Panc1 (cell line): ENCODE data around the gene GDPD2. TPM values are rescaled to one million over a fixed set of nuclear protein-coding genes. Genes with fewer than 3 reads are reported as not detected.

Source experiments
- ATAC-seq: fragments of 200-7000 bp; cut with Tn5 transposase; 2 replicates; pipeline ENCODE4 v1.9.1; 2020; ENCODE audit warnings: mild to moderate bottlenecking, moderate library complexity
- BruUV-seq: library from RNA; stranded (reverse); fragments of 400-500 nt; replicated peaks from 2 replicates; lab custom pipeline; 2021; lab: Mats Ljungman, UMichigan
- CTCF ChIA-PET: fragments of 300-600 bp; sonication (Branson Sonifier 250); formaldehyde crosslinking; loops from one replicate; lab custom pipeline; 2022; ENCODE audit warnings: antibody characterized with exemption; lab: Charles Lee
- POLR2A ChIA-PET: fragments of 300-600 bp; sonication (Branson Sonifier 250); formaldehyde crosslinking; loops from one replicate; lab custom pipeline; 2022; ENCODE audit warnings: antibody characterized with exemption; lab: Charles Lee
- DNase-seq: peaks from one replicate; pipeline ENCODE4 v3.0.0-alpha.2; 2010; ENCODE audit warnings: low read depth, low spot score
- H3K27ac ChIP-seq: 2 replicates; pipeline ENCODE4 v1.5.1; 2011; ENCODE audit warnings: mild to moderate bottlenecking, low read length, inconsistent platforms
- H3K27me3 ChIP-seq: fragments of 200-500 bp; sonication (Bioruptor generic); 2 replicates; pipeline ENCODE4 v1.6.0; 2014; ENCODE audit warnings: low read length, inconsistent platforms; ENCODE audit not compliant: control insufficient read depth, insufficient read depth
- H3K36me3 ChIP-seq: fragments of 200-500 bp; sonication (Bioruptor generic); 2 replicates; pipeline ENCODE4 v1.5.1; 2014; ENCODE audit warnings: inconsistent platforms, mild to moderate bottlenecking, low read length, moderate library complexity; ENCODE audit not compliant: control insufficient read depth, insufficient read depth
- H3K4me1 ChIP-seq: 2 replicates; pipeline ENCODE4 v1.5.1; 2011; ENCODE audit warnings: inconsistent platforms, mild to moderate bottlenecking, low read length, moderate library complexity; ENCODE audit not compliant: control insufficient read depth, insufficient read depth
- H3K4me3 ChIP-seq, 2 experiments: 2 replicates each; pipeline ENCODE4 v1.5.1; 2011 to 2012; ENCODE audit warnings: low read depth in 2 of 2, low read length in 2 of 2, mild to moderate bottlenecking in 2 of 2, inconsistent platforms in 1 of 2, moderate library complexity in 1 of 2
- H3K9me3 ChIP-seq: fragments of 200-500 bp; sonication (Bioruptor generic); 2 replicates; pipeline ENCODE4 v1.5.1; 2014; ENCODE audit warnings: low read depth, mild to moderate bottlenecking, inconsistent platforms, low read length, moderate library complexity; ENCODE audit not compliant: control insufficient read depth, insufficient read depth
- CTCF ChIP-seq: fragments of 450-650 bp; IDR thresholded peaks from 2 replicates; pipeline ENCODE4 v1.5.1; 2017; ENCODE audit warnings: mild to moderate bottlenecking
- POLR2AphosphoS5 ChIP-seq: IDR thresholded peaks from 2 replicates; pipeline ENCODE4 v1.6.1; 2012; ENCODE audit warnings: mild to moderate bottlenecking, low read depth, low read length, moderate library complexity
- REST ChIP-seq, 2 experiments: IDR thresholded peaks; 2 replicates each; pipeline ENCODE4 v1.6.1; 2011 to 2012; ENCODE audit warnings: low read depth in 2 of 2, control low read depth in 1 of 2, low read length in 1 of 2, mild to moderate bottlenecking in 1 of 2, moderate library complexity in 1 of 2; ENCODE audit not compliant: insufficient read depth in 1 of 2
- SIN3A ChIP-seq: IDR thresholded peaks from 2 replicates; pipeline ENCODE4 v1.6.1; 2012; ENCODE audit warnings: low read depth, mild to moderate bottlenecking, low read length, moderate library complexity, borderline replicate concordance; ENCODE audit not compliant: insufficient read depth
- TCF7L2 ChIP-seq: IDR thresholded peaks from 2 replicates; pipeline ENCODE4 v1.6.1; 2011; ENCODE audit warnings: mild to moderate bottlenecking, low read depth, low read length, inconsistent platforms
- in situ Hi-C: cut with HindIII; loops from 2 replicates; pipeline ENCODE4 v1.10.0; 2016; ENCODE audit warnings: low sequenced_read_pairs, low pct_unique_long_range_greater_than_20kb
- intact Hi-C: fragments of 100-400 bp; cut with micrococcal nuclease; formaldehyde crosslinking; loops from one replicate; pipeline ENCODE4 v1.10.0; 2022; ENCODE audit not compliant: unreplicated experiment
- total RNA-seq: library from RNA; stranded (reverse); gene quantifications from one replicate; pipeline ENCODE4 v1.2.1, GENCODE V29; 2021; ENCODE audit not compliant: unreplicated experiment

Gene GDPD2
- total RNA-seq, 1 experiment from 2014 or later, result 0.33 TPM

GRCh38 chrX:70479922-70480659 is 57.0 kb downstream of the GDPD2 start:
- in situ Hi-C loops (no loop called here), intact Hi-C loops (no loop called here)
- Histone ChIP-seq H3K36me3 (no peaks in the 10 kb centered on the region), H3K27me3 (no peaks in the 10 kb centered on the region), H3K4me3 (no peak overlapping the region), H3K27ac (no peak overlapping the region), H3K4me1 (peaks cover 3% of the 10 kb centered on the region; the same call in 1 of the 2 replicates), H3K9me3 (no peaks in the 10 kb centered on the region)
- POLR2A ChIA-PET, result no interaction called here
- ATAC-seq (no peak), DNase-seq (no peak)
- BruUV-seq, result no TSS peak
- CTCF ChIA-PET, result no interaction called here
- TF ChIP-seq TCF7L2, result no peak
- TF ChIP-seq REST (IDR thresholded peaks at IDR 0.05; ENCODE audit: insufficient read depth in 1 of 2, low read depth in 2 of 2, low read length in 1 of 2), result no peak
- TF ChIP-seq CTCF, result no peak
- no peak for TF ChIP-seq POLR2AphosphoS5
- no peak for TF ChIP-seq SIN3A

- no peak for ATAC-seq
- no TSS peak for BruUV-seq
- no peaks in the 10 kb centered on the region for H3K27me3 ChIP-seq
- DNase-seq, result no peak
- intact Hi-C loops (no loop called here), in situ Hi-C loops (no loop called here)
- no peak overlapping the region for H3K27ac ChIP-seq
- TF ChIP-seq POLR2AphosphoS5 (no peak), TCF7L2 (no peak), REST (IDR thresholded peaks at IDR 0.05; ENCODE audit: insufficient read depth in 1 of 2, low read depth in 2 of 2, low read length in 1 of 2) (no peak), SIN3A (no peak), CTCF (no peak)
- H3K4me3 ChIP-seq, result no peak overlapping the region
- H3K9me3 ChIP-seq, result no peaks in the 10 kb centered on the region
- ChIA-PET POLR2A (no interaction called here), CTCF (no interaction called here)
- peaks cover 3% of the 10 kb centered on the region; the same call in 1 of the 2 replicates for H3K4me1 ChIP-seq
- H3K36me3 ChIP-seq, result no peaks in the 10 kb centered on the region
These were observed 57.5 kb downstream of the GDPD2 start for GRCh38 chrX:70480660-70481018.
